MCF 10A (cell line): ENCODE data around the gene OBSCN. TPM values are rescaled to one million over a fixed set of nuclear protein-coding genes. Genes with fewer than 3 reads are reported as not detected.

ENCODE experiments used
- BruUV-seq: library from RNA; stranded (reverse); fragments of 400-500 nt; replicated peaks from 2 replicates; lab custom pipeline; 2021; lab: Mats Ljungman, UMichigan
- CTCF ChIA-PET: fragments of 300-600 bp; sonication (Branson Sonifier 250); formaldehyde crosslinking; extraction: SDS; loops from one replicate; lab custom pipeline; 2021; ENCODE audit warnings: antibody characterized with exemption, inconsistent platforms; lab: Yijun Ruan, JAX
- POLR2A ChIA-PET: fragments of 300-600, 350-650 bp; sonication (Branson Sonifier 250); formaldehyde crosslinking; extraction: SDS; loops from one replicate; lab custom pipeline; 2020; ENCODE audit warnings: antibody characterized with exemption, inconsistent platforms; lab: Yijun Ruan, JAX
- DNase-seq: peaks from one replicate; pipeline ENCODE4 v3.0.0-alpha.2; 2018; ENCODE audit not compliant: unreplicated experiment
- H3K27ac Mint-ChIP-seq: one replicate; pipeline ENCODE4 v1.8.0; 2022; ENCODE audit warnings: mild to moderate bottlenecking, low read depth, mixed read lengths; ENCODE audit not compliant: unreplicated experiment
- H3K27me3 Mint-ChIP-seq: one replicate; pipeline ENCODE4 v1.8.0; 2022; ENCODE audit warnings: mixed read lengths; ENCODE audit not compliant: insufficient read depth, unreplicated experiment
- H3K36me3 Mint-ChIP-seq: one replicate; pipeline ENCODE4 v1.8.0; 2022; ENCODE audit warnings: mild to moderate bottlenecking, moderate library complexity, mixed read lengths; ENCODE audit not compliant: insufficient read depth, unreplicated experiment
- H3K4me1 Mint-ChIP-seq: one replicate; pipeline ENCODE4 v1.8.0; 2022; ENCODE audit warnings: mixed read lengths; ENCODE audit not compliant: insufficient read depth, unreplicated experiment
- H3K4me3 Mint-ChIP-seq: one replicate; pipeline ENCODE4 v1.8.0; 2022; ENCODE audit warnings: mild to moderate bottlenecking, moderate library complexity, mixed read lengths; ENCODE audit not compliant: unreplicated experiment
- H3K9me3 Mint-ChIP-seq: one replicate; pipeline ENCODE4 v1.8.0; 2022; ENCODE audit warnings: mixed read lengths; ENCODE audit not compliant: unreplicated experiment
- CTCF ChIP-seq: fragments of 200-600 bp; IDR thresholded peaks from one replicate; pipeline ENCODE4 v1.8.0; 2022; ENCODE audit warnings: antibody characterized with exemption, mild to moderate bottlenecking; ENCODE audit not compliant: unreplicated experiment
- intact Hi-C: fragments of 100-400 bp; cut with micrococcal nuclease; formaldehyde crosslinking; loops from 2 replicates; pipeline ENCODE4 v1.14.1; 2022
- total RNA-seq: library from RNA; stranded (reverse); gene quantifications from 2 replicates; pipeline ENCODE4 v1.2.3, GENCODE V29; 2022

Gene OBSCN
- total RNA-seq, 1 experiment from 2014 or later: 22.6 TPM

- Mint-ChIP-seq H3K4me1 (peaks cover 45% of the 10 kb centered on the region), H3K27ac (no peak overlapping the region), H3K4me3 (peak overlapping the region; percentile 95), H3K36me3 (peaks cover 44% of the 10 kb centered on the region), H3K27me3 (no peaks in the 10 kb centered on the region), H3K9me3 (no peaks in the 10 kb centered on the region)
- ChIA-PET CTCF (interaction anchor here (1.1 to 2.5 kb wide), 4 partner anchors 25 to 399 kb away, joined by 3 to 9 read pairs (median 4); no protein-coding TSS in a partner anchor), POLR2A (interaction anchor here (0.7 to 5.0 kb wide), 5 partner anchors 11 to 680 kb away, joined by 3 to 41 read pairs (median 13); partner anchors contain the start of gene IBA57)
- BruUV-seq: no TSS peak
- no peak for DNase-seq
- intact Hi-C loops: no loop called here
- TF ChIP-seq CTCF: no peak
Observed at GRCh38 chr1:228403231-228403631, 195.4 kb downstream of the OBSCN start.

GRCh38 chr1:228404107-228404720 lies 196.4 kb downstream of the OBSCN start:
- Mint-ChIP-seq H3K36me3 (peaks cover 44% of the 10 kb centered on the region), H3K27ac (peak overlapping the region; percentile 14), H3K27me3 (no peaks in the 10 kb centered on the region), H3K9me3 (no peaks in the 10 kb centered on the region), H3K4me3 (peak overlapping the region; percentile 95), H3K4me1 (peaks cover 49% of the 10 kb centered on the region)
- CTCF ChIA-PET: interaction anchor here (0.7 to 3.2 kb wide), 10 partner anchors 10 to 638 kb away, joined by 3 to 30 read pairs (median 6); a partner anchor contains a TSS
- no TSS peak for BruUV-seq
- intact Hi-C loops: no loop called here
- DNase-seq: no peak
- POLR2A ChIA-PET: interaction anchor here (0.7 to 5.3 kb wide), 15 partner anchors 12 to 681 kb away, joined by 3 to 117 read pairs (median 13); partner anchors contain the start of genes ARF1, IBA57 and RNF187
- TF ChIP-seq CTCF: no peak

- POLR2A ChIA-PET: interaction anchor here (0.6 to 5.3 kb wide), 28 partner anchors 10 to 1222 kb away, joined by 3 to 117 read pairs (median 6); partner anchors contain the start of genes ARF1, GUK1, IBA57 and JMJD4
- intact Hi-C loops: loop anchor here (5.0 kb wide), 1 partner anchor 193 kb away; no protein-coding TSS in a partner anchor
- TF ChIP-seq CTCF: no peak
Observed at GRCh38 chr1:228405200-228405978, 197.5 kb downstream of the OBSCN start.

GRCh38 chr1:228405979-228406228 lies 198.1 kb downstream of the OBSCN start:
- no TSS peak for BruUV-seq
- no peak for TF ChIP-seq CTCF
- Mint-ChIP-seq H3K4me3 (peak overlapping the region; percentile 95), H3K27ac (peak overlapping the region; percentile 93), H3K4me1 (peaks cover 55% of the 10 kb centered on the region), H3K27me3 (no peaks in the 10 kb centered on the region), H3K9me3 (no peaks in the 10 kb centered on the region), H3K36me3 (peaks cover 32% of the 10 kb centered on the region)
- intact Hi-C loops: loop anchor here (5.0 kb wide), 1 partner anchor 194 kb away; no protein-coding TSS in a partner anchor
- DNase-seq: no peak
- POLR2A ChIA-PET: interaction anchor here (0.8 to 5.3 kb wide), 25 partner anchors 9 to 1102 kb away, joined by 3 to 117 read pairs (median 7); partner anchors contain the start of genes GUK1, IBA57, JMJD4 and NUP133
- CTCF ChIA-PET: interaction anchor here (0.7 to 3.2 kb wide), 8 partner anchors 8 to 192 kb away, joined by 3 to 30 read pairs (median 6); a partner anchor contains a TSS

More at GRCh38 chr1:228405200-228405978, 197.5 kb downstream of the OBSCN start:
- no peaks in the 10 kb centered on the region for H3K27me3 Mint-ChIP-seq
- H3K9me3 Mint-ChIP-seq: no peaks in the 10 kb centered on the region
- peaks cover 55% of the 10 kb centered on the region for H3K4me1 Mint-ChIP-seq
- BruUV-seq: no TSS peak
- H3K27ac Mint-ChIP-seq: peak overlapping the region; percentile 93
- peak; percentile 55 for DNase-seq
- CTCF ChIA-PET: interaction anchor here (0.6 to 3.2 kb wide), 15 partner anchors 7 to 237 kb away, joined by 3 to 30 read pairs (median 4); a partner anchor contains a TSS
- H3K36me3 Mint-ChIP-seq: peaks cover 37% of the 10 kb centered on the region
- peak overlapping the region; percentile 95 for H3K4me3 Mint-ChIP-seq
